ENCODE results near the gene GRIN2C.

The GRIN2C gene

GRCh38 chr17:74846621-74847020 lies 13.1 kb downstream of the GRIN2C start:
- DNase-seq (ENCODE audit: low read depth), result no peak

DNA sequence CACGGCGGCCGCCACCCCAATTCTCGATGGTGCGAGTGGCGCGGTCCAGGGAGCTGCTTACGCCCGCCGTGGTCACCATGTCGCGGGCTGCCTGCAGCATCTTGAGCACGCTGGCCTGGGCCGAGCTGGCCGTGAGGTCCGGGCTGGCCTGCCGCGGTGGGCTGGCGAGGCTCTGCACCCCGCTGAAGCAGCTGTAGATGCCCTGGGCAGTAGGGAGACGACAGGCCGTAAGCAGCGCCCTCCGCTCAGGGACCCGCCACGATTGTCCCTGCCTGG lies 16.4 kb downstream of the GRIN2C start:
- DNase-seq (ENCODE audit: low read depth), result no peak

GRCh38 chr17:74842599-74843351 lies 16.9 kb downstream of the GRIN2C start:
- no peak for DNase-seq (ENCODE audit: low read depth)

DNA sequence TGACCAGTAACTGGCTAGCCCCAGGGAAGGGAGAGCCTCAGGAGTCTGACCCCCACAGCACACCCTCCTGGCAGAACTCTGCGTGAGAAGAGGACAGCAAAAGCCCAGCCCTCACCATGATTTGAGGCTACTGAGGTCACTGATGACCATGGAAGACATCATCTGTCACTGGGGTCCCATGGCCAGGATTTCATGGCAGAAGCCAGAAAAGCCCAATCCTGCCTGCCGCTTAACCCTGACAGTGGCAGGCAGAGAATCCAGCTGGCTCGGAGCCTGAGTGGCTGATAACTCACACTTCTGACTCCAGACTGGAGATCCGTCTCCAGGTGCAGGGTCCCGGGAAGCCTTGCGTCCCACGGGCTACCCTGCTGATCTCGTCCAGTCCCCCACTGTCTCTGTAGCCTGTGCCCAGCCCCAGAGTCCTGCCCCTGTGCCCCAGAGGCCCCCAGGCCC lies 17.5 kb downstream of the GRIN2C start:
- no peak for DNase-seq (ENCODE audit: low read depth)

- DNase-seq (ENCODE audit: low read depth), result no peak
Observed at GRCh38 chr17:74840989-74841666, 18.6 kb downstream of the GRIN2C start.

- no peak for DNase-seq (ENCODE audit: low read depth)
Observed at GRCh38 chr17:74839990-74840852, 19.5 kb downstream of the GRIN2C start.

GRCh38 chr17:74838274-74838673 lies 21.4 kb downstream of the GRIN2C start:
- DNase-seq (ENCODE audit: low read depth), result no peak

DNA sequence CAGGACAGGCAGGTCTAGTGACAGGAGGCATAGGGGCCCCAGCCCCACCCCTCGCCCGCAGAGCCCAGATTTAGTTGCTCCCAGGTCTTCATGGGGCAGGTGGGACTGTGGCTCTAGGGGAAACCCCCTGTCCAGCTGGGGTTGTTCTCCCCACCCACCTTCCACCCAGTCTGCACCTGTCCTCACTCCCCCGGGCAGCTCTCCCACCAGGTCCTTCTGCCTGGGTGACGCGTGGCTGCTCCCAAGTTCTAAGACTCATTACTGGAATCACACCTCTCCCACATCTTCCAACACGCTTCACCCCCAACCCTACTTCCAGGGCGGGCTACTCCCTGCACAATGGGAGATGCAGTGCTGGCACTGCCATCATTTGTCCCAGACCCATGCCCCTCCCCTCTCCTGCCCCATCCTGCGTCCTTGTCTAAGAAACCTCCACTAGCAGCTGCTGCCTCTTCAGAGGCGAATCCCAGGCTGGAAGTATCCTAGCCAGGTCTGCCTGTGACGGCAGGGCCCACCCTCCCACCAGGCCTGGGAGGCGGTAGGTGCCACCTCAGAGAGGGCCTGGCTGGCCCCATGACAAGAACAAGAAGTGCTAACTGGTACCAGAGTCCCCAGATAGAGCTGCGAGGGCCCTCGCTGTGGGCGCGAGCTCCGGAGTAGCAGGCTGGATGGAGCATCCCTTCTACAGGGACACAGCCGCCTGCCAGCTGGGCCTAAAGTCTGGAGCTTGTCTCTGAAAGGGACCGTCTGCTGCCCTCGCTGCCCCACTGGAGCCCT lies 22.8 kb downstream of the GRIN2C start:
- no peak for DNase-seq (ENCODE audit: low read depth)

DNA sequence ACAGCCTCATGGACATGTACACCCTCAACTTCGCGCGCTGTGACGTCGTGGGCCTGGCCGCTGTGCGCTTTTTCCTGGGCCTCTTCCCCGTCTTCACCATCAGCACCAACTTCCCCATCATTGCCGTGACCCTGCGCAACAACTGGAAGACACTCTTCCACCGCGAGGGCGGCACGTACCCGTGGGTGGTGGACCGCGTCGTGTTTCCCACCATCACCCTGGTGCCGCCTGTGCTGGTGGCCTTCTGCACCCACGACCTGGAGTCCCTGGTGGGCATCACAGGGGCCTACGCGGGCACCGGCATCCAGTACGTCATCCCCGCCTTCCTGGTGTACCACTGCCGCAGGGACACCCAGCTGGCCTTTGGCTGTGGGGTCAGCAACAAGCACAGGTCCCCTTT lies 23.5 kb downstream of the GRIN2C start:
- no peak for DNase-seq (ENCODE audit: low read depth)

DNA sequence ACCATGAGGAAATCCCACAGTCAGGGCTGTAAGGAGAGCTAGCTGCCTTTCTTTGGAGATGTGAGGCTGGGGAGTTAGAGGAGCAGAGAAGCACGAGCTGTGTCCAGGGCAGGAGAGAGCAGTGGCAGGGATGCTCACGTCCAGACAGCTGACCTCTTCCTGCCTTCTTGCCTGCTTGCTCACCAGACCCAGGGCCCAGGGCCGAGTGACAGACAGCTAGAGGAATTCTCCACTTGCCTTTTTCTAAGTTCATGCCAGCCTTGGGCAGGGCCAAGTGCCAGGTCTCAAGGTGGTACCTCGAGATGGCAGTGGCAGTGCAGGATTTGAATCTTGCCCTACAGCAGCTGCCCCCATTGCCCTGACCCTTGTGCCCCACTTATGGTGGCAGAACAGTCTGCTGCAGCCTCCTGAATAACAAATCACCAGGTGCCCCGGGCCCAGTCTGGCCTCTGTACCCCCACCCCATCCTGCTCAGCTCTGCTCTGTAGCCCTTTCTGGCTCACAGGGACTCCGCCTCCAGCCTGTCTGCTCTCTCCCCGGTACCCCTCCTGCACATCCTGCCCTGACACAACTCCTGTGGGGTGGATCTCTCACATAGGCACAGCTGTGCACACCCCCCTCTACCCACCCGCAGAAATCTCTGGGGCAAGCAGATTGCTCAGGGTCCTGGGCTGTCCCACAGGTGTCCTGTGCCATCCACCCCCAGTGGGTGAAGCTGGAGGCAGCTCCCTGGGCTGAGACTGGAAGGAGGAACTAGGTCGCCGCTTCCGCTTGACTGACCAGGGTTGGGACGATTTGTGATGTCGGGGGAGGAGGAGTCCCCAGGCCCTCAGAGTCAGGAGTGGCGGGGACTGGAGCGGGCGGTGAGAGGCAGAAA lies 25.9 kb downstream of the GRIN2C start:
- DNase-seq (ENCODE audit: low read depth), result no peak

- no peak for DNase-seq (ENCODE audit: low read depth)
Observed at GRCh38 chr17:74832421-74832820, 27.3 kb downstream of the GRIN2C start.

GRCh38 chr17:74831444-74832146 lies 28.1 kb downstream of the GRIN2C start:
- DNase-seq (ENCODE audit: low read depth), result no peak

GRCh38 chr17:74830861-74831260 lies 28.8 kb downstream of the GRIN2C start:
- DNase-seq (ENCODE audit: low read depth), result no peak

GRCh38 chr17:74827800-74828199 lies 31.9 kb downstream of the GRIN2C start:
- DNase-seq (ENCODE audit: low read depth), result no peak

GRCh38 chr17:74825952-74826719 lies 33.5 kb downstream of the GRIN2C start:
- DNase-seq (ENCODE audit: low read depth), result no peak

DNA sequence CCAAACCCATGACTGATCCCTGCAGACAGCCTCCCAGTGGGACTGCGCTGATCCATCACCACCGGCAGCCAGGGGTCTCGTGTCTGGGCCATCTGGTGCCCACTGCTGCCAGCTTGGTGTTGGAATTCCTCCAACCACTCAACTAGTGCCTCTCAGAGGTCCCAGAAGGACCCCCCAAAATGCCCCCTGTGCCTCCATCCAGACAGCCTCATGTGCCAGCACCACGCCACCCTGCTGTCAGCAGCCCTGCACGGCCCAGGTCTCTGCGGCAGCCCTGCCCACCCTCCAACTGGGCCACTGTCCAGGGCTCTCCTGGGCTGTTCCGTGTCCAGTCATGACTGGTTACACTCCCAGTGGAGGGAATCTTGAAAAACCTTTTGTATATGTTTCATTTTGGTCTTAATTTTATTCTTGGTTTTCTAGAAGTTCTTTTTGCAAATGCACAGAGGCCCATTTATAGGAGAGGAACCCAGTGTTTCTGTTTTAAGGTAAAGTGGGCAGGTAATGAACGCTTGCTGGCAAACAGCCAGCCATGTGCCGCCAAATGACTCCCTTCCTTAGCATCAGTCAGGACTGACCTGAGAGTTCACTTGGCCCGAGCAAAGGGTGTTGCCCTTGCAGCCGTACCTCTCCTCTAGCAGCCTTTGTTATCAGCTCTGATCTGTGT lies 34.6 kb downstream of the GRIN2C start:
- DNase-seq (ENCODE audit: low read depth), result no peak

GRCh38 chr17:74822939-74823367 lies 36.7 kb downstream of the GRIN2C start:
- no peak for DNase-seq (ENCODE audit: low read depth)

- DNase-seq (ENCODE audit: low read depth), result no peak
Observed at GRCh38 chr17:74822335-74822938, 37.2 kb downstream of the GRIN2C start.

Measured in T-helper 22 cell (primary cell).